Kidney capillary endothelial cell (primary cell): Measurements from ENCODE around the gene CCR7.
A peak's percentile ranks its signal among the peaks of the same experiment; 100 is the strongest.

ENCODE experiments used
- DNase-seq: peaks from one replicate; pipeline ENCODE4 v3.0.0-alpha.2; 2018; ENCODE audit warnings: low spot score

Gene CCR7

DNA sequence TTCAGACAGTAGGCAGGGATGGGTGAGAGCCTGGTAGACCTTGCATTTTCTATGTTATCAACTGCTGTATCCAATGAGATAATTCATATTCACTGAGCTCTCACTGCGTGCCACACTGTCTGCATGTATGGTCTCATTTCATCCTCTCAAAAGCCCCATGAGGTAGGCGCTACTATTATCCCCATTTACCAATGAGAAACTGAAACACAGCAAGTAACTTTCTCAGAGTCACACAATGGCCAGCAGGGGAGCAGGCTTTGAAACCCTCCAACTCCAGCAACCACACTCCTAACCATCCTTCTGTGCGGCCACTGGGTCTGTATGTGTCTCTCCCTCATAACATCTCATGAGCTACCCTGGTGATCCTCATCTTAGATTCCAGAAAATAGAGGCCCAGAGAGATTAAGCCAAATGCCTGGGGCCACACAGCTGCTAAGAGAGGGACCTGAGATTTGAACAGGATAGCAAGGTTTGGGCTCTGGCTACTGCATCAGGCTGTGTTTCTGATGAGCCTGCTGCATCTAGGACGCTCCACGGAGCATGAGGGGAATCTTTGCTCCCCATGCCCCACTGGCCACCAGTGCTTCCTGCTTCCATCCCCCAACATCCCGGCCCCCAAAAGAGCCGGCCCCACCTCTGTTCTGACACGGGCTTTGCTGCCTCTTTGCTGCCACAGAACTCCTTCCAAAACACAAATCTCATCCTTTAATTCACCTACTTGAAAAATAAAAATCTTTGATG lies 3.2 kb downstream of the CCR7 start:
- no peak for DNase-seq

- no peak for DNase-seq
Observed at GRCh38 chr17:40561294-40561870, 3.9 kb downstream of the CCR7 start.

DNA sequence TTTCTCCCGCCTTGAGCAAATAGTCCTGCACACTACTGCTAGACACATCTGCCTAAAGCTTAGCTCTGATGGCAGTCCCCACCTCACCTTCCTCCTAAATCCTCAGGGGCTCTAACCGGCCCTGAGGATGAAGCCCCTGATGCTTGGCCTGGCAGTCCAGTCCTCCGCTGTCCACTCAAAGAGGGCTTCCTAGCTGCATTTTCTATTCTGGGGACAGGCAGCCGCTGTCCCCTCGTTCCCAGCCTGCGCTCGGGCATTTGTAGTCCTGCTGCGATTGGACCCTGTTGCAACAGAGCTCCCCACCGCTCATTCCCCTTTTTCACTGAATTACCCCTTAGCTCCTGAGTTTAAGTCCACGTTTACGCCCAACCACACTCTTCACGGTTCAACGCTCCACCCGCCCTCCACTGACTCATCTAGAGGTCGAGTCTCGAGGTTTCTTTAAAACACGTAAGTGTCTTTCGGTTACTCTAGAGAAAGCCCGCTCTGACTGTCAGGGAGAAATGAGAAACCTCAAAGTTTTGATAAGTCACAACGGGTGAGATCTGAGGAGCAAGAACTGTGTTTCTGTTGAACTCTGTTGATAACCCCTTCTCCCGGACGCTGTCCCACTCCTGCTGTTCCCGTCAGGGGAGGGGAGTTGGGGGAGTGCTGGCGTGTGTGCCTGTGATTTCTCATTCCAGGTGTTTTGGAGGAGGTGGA lies 4.5 kb downstream of the CCR7 start:
- no peak for DNase-seq

DNA sequence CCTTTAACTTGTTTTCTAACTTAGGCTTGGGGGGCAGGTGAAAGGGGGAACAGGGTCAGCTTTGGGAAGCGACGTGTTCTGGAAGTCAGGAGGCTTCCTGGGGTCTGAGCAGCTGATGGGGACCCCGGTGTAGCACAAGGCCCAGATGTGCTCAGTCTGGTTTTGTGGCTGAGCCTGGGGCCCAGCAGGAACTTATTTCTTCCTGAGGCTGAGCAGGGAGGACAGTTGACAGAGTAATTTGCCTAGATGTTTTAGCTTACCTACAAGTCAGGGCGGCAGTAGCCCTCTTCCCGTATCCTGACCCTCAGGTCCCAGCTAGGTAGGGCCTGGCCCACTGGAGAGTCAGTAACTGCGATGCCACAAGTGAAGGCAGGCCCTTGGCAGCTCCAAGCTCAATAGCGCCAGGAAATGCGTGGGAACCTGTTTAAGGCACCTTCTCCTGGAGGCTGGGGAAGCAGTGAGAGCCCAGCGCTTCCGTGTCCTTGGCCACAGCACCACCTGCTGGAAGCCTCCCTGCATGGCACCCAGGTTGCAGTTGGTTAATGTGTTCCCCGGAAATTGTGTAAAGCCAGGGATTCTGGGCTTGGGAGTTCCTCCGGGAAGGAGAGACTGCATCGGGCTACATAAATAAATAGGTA lies 5.2 kb downstream of the CCR7 start:
- peak; percentile 74 for DNase-seq

DNA sequence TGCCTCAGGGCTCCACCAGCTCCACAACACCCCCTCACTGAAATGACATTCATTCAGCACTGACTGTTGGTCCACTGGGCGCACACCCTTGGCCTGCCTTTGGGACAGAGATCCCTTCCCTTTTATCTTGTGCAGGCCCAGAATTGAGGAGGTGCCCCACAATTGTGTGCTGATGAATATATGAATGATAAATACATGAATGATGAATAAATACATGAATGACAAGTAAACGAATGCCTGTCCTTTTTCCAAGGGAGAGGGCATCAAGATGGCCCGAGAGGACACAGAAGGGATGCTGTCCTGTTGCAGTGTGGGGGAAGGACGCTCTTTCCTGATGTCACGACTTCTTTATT lies 5.7 kb downstream of the CCR7 start:
- no peak for DNase-seq

- DNase-seq, result no peak
Observed at GRCh38 chr17:40558890-40559563, 6.2 kb downstream of the CCR7 start.

- DNase-seq, result no peak
Observed at GRCh38 chr17:40558300-40558889, 6.9 kb downstream of the CCR7 start.

- DNase-seq, result no peak
Observed at GRCh38 chr17:40557531-40558299, 7.6 kb downstream of the CCR7 start.

DNA sequence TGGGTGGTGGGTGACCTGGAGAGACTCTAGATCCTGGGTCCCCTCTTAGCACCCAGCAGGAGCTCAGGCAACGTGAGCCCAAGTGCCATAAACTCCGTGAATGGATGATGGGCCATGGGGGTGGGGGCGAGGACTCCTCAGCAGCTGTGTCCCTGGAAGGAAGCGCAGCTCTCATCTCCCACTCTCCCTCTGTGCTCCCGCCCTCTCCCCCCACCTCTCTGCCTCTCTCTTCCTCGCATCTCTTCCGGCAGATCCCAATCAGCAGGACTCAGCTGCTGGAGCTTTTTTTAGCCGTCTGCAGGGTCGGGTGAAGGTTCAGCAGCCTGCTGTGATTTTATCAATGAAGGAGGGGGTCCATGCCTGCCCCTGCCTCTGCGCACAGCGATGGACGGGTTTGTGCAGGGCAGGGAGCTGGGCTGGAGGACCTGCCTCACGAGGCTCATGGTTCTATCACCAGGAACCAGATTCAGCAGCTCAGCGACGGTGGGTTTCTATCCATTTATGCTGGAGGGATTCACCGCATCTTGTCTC lies 8.3 kb downstream of the CCR7 start:
- DNase-seq, result no peak

GRCh38 chr17:40556198-40556661 lies 9.0 kb downstream of the CCR7 start:
- DNase-seq, result no peak

GRCh38 chr17:40555296-40556190 lies 9.7 kb downstream of the CCR7 start:
- no peak for DNase-seq

DNA sequence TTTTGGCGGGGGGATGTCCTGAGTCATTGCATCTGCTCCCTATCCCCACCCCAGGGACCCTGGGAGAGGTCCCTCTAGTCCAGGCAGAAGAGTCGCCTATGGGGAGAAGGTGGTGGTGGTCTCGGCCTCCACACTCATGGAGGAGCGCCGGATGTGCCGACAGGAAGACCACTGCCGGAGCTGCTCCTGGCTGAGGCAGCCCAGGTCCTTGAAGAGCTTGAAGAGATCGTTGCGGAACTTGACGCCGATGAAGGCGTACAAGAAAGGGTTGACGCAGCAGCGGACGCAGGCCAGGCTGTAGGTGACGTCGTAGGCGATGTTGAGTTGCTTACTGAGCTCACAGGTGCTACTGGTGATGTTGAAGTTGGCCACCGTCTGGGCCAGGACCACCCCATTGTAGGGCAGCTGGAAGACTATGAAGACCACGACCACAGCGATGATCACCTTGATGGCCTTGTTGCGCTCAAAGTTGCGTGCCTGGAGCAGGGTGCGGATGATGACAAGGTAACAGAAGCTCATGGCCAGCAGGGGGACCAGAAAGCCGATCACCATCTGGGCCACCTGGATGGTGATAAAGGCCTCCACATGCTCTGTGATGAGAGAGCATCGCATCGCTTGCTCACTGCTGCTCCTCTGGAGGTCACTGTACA lies 10.5 kb downstream of the CCR7 start:
- no peak for DNase-seq

DNA sequence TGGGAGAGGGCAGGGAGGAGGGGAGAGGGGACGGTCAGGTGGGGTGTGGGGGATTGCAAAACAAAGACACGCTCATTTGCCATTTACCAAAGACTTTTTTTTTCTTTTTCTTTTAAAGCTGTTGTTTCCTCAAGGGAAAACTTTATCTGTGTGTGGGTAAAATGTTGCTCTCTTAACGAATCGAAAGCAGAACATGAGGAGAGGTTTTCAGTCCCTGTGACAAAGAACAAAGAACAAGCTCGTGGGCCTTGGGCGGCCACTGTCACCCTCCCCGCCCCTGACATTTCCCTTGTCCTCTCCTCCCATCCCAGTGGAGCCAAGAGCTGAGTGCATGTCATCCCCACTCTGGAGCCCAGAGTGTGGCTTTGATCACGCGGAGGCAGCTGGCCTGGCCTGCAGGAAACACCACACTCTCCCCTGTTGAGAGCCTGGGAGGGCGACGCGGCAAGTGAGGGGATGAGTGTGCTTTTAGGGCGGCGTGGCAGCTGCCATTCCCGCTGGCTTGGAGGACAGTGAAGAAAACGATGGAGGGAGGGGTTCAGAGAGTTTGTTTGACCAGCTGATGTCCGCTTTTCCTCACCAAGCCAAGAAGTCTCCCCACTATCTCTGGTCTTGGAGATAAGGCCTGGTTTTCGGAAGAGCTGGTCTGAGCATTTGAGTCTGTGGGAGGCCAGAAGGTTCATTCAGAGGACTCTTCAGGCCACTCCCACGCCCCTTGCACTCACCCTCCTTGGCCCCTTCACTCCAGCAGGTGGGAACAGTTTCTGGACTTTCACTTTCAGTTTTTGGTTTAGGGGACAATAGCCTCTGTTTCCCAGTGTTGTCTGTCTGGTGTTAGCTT lies 11.4 kb downstream of the CCR7 start:
- DNase-seq, result no peak

GRCh38 chr17:40552806-40553693 lies 12.2 kb downstream of the CCR7 start:
- DNase-seq, result no peak

GRCh38 chr17:40551879-40552768 lies 13.1 kb downstream of the CCR7 start:
- DNase-seq, result no peak
